ENCODE results near the gene C11orf97. TPM values are rescaled to one million over a fixed set of nuclear protein-coding genes. Genes with fewer than 3 reads are reported as not detected.

The C11orf97 gene
- total RNA-seq = not detected

GRCh38 chr11:94511932-94512781, at the start of gene C11orf97:
Gene C11orf97 (plus strand): TSS chr11:94512461. CDS start chr11:94512529, 68 bp downstream.
- Histone ChIP-seq H3K27ac (no peak within 1 kb of the TSS), H3K27me3 (no peaks in the 10 kb centered on the region), H3K4me3 (peak within 1 kb of the TSS; percentile 50), H3K9me3 (no peaks in the 10 kb centered on the region), H3K36me3 (no peaks in the 10 kb centered on the region), H3K4me1 (peaks cover 7% of the 10 kb centered on the region)
- TF ChIP-seq EP300 (IDR thresholded peaks at IDR 0.05) = no peak
- TF ChIP-seq POLR2AphosphoS5 (IDR thresholded peaks at IDR 0.05) = no peak
- TF ChIP-seq CTCF (IDR thresholded peaks at IDR 0.05) = no peak
- no peak for TF ChIP-seq POLR2A (IDR thresholded peaks at IDR 0.05)
- 36% methylated on average over 27 of the region's 53 CpGs for WGBS
- DNase-seq (ENCODE audit: low spot score in 2 of 2) = peak in 1 of 2 donors; percentile 62

GRCh38 chr11:94469416-94469815, 42.8 kb upstream of the C11orf97 start:
- H3K9me3 ChIP-seq = no peaks in the 10 kb centered on the region
- no peaks in the 10 kb centered on the region for H3K27me3 ChIP-seq
- H3K27ac ChIP-seq = no peak overlapping the region
- H3K36me3 ChIP-seq = peaks cover 35% of the 10 kb centered on the region
- H3K4me1 ChIP-seq = no peaks in the 10 kb centered on the region
- no peak for TF ChIP-seq POLR2A (IDR thresholded peaks at IDR 0.05)
- no peak for TF ChIP-seq CTCF (IDR thresholded peaks at IDR 0.05)
- no peak for TF ChIP-seq EP300 (IDR thresholded peaks at IDR 0.05)
- no peak for TF ChIP-seq POLR2AphosphoS5 (IDR thresholded peaks at IDR 0.05)
- DNase-seq (ENCODE audit: low spot score in 2 of 2) = no peak
- no peak overlapping the region for H3K4me3 ChIP-seq
- WGBS = 95% methylated on average over 2 of the region's 2 CpGs

- no peak for TF ChIP-seq POLR2A (IDR thresholded peaks at IDR 0.05)
- no peak for TF ChIP-seq EP300 (IDR thresholded peaks at IDR 0.05)
- Histone ChIP-seq H3K36me3 (peaks cover 21% of the 10 kb centered on the region), H3K4me3 (no peak overlapping the region), H3K27ac (no peak overlapping the region), H3K9me3 (no peaks in the 10 kb centered on the region), H3K4me1 (no peaks in the 10 kb centered on the region), H3K27me3 (no peaks in the 10 kb centered on the region)
- no peak for DNase-seq (ENCODE audit: low spot score in 2 of 2)
- 95% methylated on average over 3 of the region's 3 CpGs for WGBS
These were observed 39.1 kb upstream of the C11orf97 start for GRCh38 chr11:94472916-94473799.

GRCh38 chr11:94477624-94478023, 34.6 kb upstream of the C11orf97 start:
- Histone ChIP-seq H3K4me1 (no peaks in the 10 kb centered on the region), H3K36me3 (peaks cover 46% of the 10 kb centered on the region)
- no peak for DNase-seq (ENCODE audit: low spot score in 2 of 2)

GRCh38 chr11:94481342-94481741, 30.9 kb upstream of the C11orf97 start:
- no peaks in the 10 kb centered on the region for H3K4me1 ChIP-seq
- H3K27me3 ChIP-seq = no peaks in the 10 kb centered on the region
- no peaks in the 10 kb centered on the region for H3K9me3 ChIP-seq
- no peak overlapping the region for H3K27ac ChIP-seq
- DNase-seq (ENCODE audit: low spot score in 2 of 2) = no peak
- TF ChIP-seq CTCF (IDR thresholded peaks at IDR 0.05) = no peak
- no peak for TF ChIP-seq POLR2A (IDR thresholded peaks at IDR 0.05)
- no peak for TF ChIP-seq EP300 (IDR thresholded peaks at IDR 0.05)
- no peak for TF ChIP-seq POLR2AphosphoS5 (IDR thresholded peaks at IDR 0.05)
- H3K4me3 ChIP-seq = no peak overlapping the region
- peaks cover 76% of the 10 kb centered on the region for H3K36me3 ChIP-seq

More at GRCh38 chr11:94477624-94478023, 34.6 kb upstream of the C11orf97 start:
- Histone ChIP-seq H3K9me3 (no peaks in the 10 kb centered on the region), H3K4me3 (no peak overlapping the region), H3K27me3 (no peaks in the 10 kb centered on the region), H3K27ac (no peak overlapping the region)
- WGBS = 77% methylated on average over 2 of the region's 2 CpGs
- TF ChIP-seq CTCF (IDR thresholded peaks at IDR 0.05) (no peak), POLR2A (IDR thresholded peaks at IDR 0.05) (no peak), POLR2AphosphoS5 (IDR thresholded peaks at IDR 0.05) (no peak), EP300 (IDR thresholded peaks at IDR 0.05) (no peak)
